Stimulated activated CD4-positive, alpha-beta T cell treated with anti-CD3 and anti-CD28 coated beads, Interleukin-2, amount 100 ng/mL, for 4 hours (primary cell): ENCODE data around the gene NDRG3.
"Not testable (repeated sequence)": the region's sequence is repeated elsewhere in the genome, so short reads cannot be mapped to it uniquely, and the experiment has no call there.

Source experiments
- DNase-seq: peaks from one replicate; pipeline ENCODE4 v3.0.0-alpha.2; 2020; ENCODE audit warnings: low read depth

Gene NDRG3

DNA sequence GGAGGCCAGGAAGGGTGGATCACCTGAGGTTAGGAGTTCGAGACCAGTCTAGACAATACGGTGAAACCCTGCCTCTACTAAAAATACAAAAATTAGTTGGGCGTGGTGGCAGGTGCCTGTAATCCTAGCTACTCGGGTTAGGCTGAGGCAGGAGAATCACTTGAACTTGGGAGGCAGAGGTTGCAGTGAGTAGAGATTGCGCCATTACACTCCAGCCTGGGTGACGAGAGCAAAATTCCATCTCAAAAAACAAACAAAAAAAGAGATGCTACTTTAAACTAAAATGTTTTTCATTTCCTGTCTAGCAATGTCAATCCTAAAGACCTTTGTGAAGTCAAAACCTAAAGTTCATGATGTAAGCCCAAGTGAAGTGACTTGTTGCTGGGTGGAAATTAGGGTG lies 14.8 kb upstream of the NDRG3 start:
- no peak for DNase-seq

DNA sequence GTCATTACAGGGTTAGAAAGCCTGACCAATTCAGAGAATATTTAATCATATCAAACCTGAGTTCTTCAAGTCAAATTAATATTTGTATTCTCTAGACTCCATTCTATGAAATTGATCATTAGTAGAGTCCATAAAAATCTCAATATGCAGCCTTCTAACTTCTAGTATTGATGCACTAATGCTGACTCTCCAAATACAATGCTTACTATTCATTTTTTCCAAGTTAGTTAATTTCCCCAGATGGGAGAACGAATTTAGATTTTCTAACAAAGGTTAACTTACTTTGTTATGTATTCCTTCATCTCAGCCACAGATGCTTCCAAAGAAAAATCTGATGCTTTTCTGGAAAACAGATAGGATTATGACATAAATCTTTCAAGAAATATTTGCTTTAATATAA lies 12.4 kb upstream of the NDRG3 start:
- no peak for DNase-seq

DNA sequence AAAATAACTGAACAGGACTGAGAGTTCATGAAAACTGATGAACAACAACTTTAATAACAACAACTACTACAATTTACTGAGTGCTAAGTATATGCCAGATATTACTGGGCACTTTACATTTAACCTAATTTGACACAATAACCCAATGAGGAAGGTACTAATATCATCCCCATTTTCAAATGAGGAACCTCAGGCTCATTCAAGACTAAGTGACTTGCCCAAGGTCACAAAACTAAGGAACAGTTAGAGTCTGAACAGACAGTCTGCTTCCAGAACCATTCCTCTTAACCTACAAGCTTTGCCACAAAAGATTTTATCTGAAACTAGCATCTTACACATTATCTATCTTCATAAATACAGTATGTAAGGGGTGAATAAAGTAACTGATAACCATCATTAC lies 10.6 kb upstream of the NDRG3 start:
- no peak for DNase-seq

- DNase-seq, result peak; percentile 19
These were observed 8.8 kb upstream of the NDRG3 start for GRCh38 chr20:36754656-36755222.

DNA sequence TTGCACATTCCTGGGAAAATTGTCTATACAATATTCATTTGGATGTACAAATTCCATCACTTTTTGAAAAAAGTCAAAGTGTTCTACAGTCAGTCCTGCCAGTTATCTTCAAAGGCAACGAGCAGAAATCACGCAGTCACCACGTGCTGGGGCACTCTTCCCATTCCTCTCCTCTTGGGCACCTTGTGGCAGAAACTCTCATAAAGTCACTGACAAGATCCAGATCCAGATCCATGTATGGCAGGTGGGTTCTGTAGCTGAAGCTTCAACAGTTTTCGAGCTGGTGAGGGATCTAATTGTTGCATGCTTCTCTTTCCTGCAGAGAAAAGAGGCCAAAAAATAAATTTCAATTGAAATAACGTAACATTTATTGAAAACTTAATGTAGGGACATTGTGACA lies 6.7 kb upstream of the NDRG3 start:
- DNase-seq, result no peak

GRCh38 chr20:36745234-36745926 lies 510 bp downstream of the NDRG3 start:
- no peak for DNase-seq

DNA sequence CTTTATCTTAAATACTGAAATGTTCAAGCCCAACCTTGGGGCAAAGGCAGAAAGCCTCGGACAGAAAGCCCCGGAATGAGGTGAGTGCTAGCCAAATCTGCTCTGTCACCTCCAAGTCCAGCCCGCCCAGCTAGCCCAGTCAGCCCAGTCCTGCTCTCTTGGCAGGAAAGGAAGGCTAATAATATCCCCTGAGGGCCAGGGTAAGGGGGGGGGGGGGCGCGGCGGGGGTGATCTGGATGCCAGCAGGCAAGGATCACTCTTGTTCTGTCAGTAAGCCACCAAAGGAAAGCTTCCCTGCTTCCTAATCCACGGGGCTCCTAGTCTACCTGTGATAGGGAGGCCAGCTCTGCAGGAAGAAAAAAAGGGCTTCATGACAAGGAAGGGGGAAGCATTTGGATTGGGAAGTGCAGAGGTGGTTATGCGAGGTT lies 1.1 kb downstream of the NDRG3 start:
- no peak for DNase-seq

DNA sequence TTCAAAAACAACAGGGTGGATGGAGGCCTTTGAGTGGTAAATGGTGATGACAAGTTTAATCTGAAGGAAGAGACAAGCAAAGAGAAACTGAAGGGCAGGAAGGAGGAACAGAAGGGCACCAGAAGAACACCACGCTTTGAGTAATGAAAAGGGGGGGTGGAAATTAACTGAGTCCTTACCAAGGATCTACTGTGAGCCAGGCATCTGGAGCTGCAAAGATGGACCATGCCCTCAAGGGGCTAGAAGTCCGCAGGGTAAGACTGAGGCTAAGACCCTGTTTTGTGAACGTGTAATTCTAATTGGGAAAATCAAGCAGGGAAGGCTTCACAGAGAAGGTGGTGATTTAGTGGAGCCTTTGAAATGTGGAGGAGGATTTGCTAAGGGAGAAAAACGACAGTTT lies 1.6 kb downstream of the NDRG3 start:
- DNase-seq, result no peak

DNA sequence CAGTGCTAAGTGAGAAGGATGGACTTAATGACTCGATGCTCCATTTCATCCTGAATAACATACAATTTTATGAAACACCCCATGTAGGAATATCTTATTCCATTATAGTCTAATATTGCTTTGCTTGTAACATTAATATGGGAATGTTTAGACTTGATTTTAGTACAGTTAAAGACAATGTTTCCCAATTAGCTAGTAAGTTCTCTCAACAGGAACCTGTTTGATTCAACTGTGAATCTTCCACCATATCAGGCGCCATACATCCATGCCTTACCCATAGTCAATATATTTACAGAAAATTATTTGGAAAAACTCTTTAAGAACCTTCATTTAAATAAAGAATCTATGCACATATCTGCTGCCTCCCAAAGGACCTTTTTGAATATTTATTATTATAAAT lies 3.3 kb downstream of the NDRG3 start:
- no peak for DNase-seq

GRCh38 chr20:36741072-36741471 lies 4.8 kb downstream of the NDRG3 start:
- DNase-seq, result no peak

DNA sequence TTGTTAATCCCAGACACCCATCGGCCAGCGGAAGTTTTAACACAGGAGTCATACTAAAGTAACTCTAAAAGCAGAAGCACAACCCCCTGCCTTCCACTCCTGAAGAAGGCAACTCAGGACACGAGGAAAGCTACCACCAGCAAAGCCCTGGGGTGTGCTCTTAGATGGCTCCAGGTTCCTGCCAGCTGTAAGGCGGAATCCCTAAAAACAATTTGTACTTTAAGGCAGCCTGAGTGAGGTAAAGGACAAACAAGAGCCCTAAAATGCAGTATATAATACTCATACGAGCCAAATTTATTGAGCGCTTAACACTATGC lies 8.7 kb downstream of the NDRG3 start:
- no peak for DNase-seq

DNA sequence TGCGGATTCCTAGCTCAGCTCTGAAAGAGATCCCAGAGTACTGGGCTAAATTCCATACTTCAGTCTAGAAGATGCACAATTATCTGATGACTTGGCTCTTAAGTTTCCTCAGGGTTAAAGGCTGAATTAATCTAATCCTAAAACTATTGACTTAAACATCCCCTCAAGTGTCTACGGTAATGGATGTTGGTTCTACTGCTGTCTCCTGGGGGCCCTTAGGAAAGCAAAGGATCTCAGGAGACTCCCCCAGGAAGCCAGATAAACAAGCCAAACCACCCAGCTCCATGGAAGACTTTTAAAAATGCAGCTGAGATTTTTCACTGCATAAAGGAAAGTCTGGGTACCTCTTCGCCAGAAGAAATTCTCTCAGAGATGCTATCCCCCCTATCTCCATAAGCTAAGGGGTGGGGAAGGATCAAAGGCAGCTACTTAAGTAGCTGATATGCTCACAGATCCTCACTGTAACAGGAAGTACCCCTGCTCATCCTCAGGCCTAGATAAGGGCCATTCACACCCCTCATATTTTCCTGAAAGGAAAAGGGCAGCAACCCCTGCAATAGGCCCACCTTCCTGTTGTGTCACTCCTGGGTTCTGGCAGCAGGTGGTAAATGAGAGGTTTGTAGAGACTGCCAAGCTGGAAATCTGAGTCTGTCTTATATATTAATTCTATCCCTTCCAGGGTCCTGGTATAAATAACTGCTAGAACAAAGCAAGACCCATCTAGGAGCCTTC lies 9.3 kb downstream of the NDRG3 start:
- DNase-seq, result no peak

- DNase-seq, result no peak
These were observed 13.4 kb downstream of the NDRG3 start for GRCh38 chr20:36732456-36732855.

GRCh38 chr20:36728986-36729385 lies 16.9 kb downstream of the NDRG3 start:
- DNase-seq, result no peak

DNA sequence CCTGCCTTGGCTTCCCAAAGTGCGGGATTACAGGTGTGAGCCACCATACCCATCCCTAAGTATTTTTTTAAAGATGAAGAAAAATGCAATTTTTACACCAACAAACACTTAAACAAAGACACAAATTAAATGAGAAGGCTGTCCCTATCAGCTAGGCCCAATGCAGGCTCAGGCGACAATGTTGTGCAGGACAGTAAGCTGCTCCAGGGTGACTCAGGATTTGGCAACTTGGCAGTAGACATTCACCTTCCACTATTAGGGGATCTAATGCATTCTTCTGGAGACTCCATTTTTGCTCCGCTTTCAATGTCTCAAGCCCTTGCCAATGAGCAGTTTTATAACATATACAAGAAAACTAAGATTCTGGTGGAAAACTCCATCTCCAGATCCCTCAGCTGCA lies 19.7 kb downstream of the NDRG3 start:
- no peak for DNase-seq

DNA sequence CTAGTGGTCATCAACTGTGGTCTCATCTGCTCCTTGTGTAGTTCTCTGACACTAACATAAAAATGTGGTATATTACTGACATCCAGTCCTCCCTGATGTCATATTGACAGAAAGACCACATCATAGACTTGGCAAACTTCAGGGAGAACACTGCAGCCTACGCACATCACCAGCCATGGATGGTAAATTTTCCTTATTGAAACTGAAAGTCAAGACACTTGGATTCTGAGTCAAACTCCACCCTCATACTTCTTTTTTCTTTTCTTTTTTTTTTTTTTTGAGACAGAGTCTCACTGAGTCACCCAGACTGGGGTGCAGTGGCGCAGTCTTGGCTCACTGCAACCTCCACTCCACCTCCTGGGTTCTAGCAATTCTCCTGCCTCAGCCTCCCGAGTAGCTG lies 25.4 kb downstream of the NDRG3 start:
- DNase-seq, result no peak

GRCh38 chr20:36717657-36718056 lies 28.2 kb downstream of the NDRG3 start:
- DNase-seq, result no peak

DNA sequence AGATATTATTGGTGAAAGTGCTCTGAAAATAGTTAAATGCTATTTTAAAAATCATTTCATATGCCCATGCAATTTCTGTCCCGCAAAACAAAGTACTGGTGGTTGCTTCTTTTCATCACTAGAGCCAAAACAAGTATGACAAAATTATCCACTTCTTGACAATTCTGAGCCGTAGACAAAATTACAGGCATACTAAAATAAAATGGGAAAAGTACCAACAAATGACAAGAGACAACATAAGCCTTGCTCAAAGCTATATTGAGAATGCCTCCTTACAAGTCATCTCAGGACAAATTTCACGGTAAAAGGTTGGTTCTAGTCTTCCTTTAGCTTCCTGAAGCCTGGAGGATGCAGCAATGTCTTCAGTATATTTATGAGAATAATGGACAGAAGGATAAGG lies 28.9 kb downstream of the NDRG3 start:
- no peak for DNase-seq

- DNase-seq, result no peak
These were observed 33.1 kb downstream of the NDRG3 start for GRCh38 chr20:36712775-36713174.

DNA sequence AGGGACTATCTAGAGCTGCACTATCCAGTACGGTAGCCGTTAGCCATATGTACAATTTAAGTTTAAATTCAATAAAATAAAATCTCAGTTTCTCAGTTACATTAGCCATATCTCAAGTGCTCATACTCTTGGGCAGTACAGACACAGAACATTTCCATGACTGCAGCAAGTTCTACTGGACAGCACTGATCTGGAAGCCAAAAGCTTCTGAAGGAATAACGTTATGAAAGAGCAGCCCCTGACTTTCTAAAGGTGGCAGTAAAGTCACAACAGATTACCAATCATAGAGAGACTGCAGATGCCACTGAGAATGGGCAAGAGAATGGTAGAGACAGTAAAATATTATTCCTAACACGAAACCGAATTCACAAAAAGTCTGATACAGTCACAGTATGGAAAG lies 36.8 kb downstream of the NDRG3 start:
- DNase-seq, result no peak

DNA sequence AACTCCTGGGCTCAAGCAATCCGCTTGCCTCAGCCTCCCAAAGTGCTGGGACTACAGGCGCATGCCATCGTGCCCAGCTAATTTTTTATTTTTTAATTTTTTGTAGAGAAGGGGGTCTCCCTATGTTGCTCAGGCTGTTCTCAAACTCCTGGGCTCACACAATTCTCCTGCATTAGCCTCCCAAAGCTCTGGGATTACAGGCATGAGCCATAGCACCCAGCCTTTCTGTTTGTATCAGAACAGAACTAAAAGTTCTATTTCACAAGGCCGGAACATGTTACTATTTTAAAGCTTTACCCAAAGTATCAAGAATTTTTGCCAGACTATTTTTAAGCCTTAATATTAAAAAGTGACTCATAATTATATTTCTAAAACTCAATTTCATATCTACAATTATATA lies 42.4 kb downstream of the NDRG3 start:
- DNase-seq, result no peak

- no peak for DNase-seq
These were observed 45.5 kb downstream of the NDRG3 start for GRCh38 chr20:36700438-36700837.

GRCh38 chr20:36695467-36695866 lies 50.4 kb downstream of the NDRG3 start:
- DNase-seq, result not testable (repeated sequence)

- no peak for DNase-seq
These were observed 57.3 kb downstream of the NDRG3 start for GRCh38 chr20:36688630-36689029.
